CD1c-positive myeloid dendritic cell (primary cell): ENCODE measurements around the gene RET.

Experiments used
- DNase-seq: peaks from one replicate; pipeline ENCODE4 v3.0.0-alpha.2; 2016; ENCODE audit errors: extremely low spot score

Gene RET

DNA sequence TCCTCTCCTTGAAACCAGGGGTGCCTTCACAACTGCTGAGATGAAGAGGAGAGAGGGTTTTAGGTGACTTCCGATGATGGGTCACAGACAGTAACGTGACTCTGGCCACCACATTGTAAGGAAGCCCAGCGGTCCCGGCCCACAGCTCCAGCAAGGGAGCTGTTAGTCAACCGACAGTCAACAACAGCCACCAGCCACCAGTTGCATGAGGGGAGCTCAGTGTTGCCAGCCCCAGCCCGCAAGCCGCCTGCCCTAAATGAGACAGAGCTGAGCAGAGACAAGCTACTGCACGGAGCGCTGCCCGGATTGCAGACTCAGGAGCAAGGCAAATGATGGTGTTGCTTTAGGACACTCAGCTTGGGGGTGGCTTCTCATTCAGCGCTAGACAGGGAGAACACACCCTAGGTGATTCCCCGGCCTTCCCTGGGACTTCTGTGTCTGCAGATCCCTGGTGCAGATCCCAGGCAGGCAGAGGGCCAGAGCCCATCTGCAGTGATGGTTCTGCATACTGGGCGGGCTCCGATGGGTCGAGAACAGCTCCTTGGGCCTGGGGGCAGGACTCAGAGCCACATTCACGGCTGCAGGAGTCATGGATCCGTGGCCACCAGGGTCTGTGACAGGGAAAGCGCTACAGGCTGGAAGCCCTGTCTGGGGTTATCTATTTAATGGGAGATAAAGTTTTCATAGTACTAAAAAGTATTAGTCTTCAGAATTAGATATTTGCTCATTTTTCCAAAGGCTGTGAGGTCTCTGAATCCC, 14.3 kb upstream of the RET start:
- no peak for DNase-seq

DNA sequence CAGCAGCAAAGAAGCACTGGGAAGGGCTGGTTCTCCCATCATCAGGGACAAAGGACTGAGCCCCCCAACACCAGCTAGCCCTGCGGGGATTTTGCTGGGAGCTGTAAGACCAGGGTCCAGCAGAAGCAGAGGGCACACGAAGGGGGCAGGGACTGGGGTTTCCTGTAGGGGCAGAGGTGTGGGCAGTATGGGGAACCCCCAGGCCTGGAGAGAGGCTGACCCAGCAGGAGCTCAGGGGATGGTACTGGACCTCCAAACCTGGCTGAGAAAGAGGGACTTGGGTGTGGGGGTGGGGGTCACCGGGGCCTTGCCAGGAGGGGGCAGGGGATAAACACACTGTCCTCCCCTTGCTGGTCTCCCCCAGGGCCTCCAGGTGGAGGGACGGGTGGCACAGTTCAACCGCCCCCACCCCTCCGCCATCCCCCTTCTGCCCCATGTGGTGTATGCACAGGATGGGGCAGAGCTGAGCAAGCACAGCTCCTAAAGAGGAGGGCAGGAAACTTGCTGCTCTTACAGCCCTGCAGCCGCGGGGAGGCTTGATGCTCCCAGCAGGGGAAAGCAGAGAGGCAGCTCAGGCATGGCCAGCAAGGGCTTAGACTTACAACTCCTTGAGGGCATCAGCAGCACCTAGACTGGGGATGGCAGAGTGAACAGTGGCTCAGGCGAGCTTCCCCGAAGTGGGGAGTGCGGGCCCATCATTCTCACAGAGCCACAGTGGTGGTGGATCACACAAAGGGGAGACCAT, 12.4 kb upstream of the RET start:
- no peak for DNase-seq

GRCh38 chr10:43065234-43065633, 11.6 kb upstream of the RET start:
- no peak for DNase-seq

DNA sequence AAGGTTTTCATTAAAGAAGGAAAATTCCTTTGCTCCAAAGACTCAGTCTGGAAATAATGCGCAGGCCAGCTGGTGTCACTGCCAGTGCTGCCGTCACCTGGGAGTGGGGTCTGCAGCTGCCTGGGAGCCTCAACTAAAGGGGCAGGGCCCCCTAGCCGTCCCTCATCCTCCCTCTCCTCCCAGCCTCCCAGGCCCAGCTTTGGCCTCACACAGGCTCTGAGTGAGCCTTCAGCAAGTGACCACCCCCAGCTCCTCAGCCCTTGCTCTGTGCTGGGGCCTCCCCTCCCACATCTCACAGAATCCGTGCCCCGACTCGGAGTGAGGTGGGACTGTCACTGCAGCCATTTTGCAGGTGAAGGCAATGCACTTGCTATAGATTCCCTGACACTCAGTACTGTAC, 11.1 kb upstream of the RET start:
- no peak for DNase-seq

- no peak for DNase-seq
These were observed 10.4 kb upstream of the RET start for GRCh38 chr10:43066481-43066880.

- DNase-seq = no peak
These were observed 9.3 kb upstream of the RET start for GRCh38 chr10:43067391-43068135.

GRCh38 chr10:43068136-43068395, 8.8 kb upstream of the RET start:
- no peak for DNase-seq

DNA sequence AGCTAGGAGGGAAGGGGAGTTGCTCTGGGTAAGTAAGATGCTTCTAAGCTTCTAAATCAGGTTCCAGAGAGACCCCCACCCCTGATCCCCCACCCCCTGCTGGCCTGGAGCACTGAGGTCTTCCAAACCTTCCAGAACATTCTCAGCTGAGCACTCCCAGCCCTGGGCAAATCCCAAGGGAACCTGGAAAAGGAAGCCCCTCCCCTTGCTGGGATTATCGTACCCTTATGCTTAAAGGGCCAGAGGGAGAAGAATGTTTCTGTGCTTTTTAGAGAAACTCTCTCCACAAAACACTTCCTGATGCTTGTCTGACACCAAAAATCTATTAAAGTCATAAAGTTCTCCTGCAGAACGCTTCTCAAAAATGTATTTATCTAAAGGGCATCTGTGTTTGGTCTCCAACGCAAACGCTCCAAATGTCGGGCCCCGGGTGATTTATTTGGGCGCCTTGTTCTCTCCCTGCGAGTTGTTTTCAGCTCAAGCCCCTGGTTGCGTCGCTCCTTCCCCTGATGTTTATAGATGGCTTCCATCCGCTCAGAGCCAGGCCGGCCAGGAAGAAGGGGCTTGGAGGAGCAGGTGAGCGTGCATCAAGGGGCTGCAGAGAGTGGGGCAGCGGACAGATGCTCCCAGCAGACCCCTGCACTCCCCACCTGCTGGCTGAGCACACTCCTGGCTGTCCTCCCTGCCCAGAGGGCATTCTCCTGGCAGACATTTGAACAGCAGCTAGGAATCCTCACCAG, 8.2 kb upstream of the RET start:
- no peak for DNase-seq

DNA sequence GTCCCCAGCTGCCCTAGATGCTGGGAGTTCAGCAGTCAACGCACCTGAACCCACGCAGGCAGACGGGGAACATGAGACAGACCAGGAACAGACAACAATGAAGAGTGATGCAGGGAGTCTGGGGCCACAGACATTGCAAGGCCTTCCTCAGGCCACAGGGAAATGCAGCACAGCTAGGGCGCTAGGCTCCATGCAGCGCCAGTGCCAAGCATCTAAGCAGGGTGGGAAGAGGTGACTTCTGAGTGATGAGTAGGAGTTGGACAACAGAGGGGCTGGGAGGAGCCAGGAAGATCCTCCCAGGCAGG, 7.7 kb upstream of the RET start:
- DNase-seq = no peak

GRCh38 chr10:43069579-43069978, 7.3 kb upstream of the RET start:
- DNase-seq = no peak

DNA sequence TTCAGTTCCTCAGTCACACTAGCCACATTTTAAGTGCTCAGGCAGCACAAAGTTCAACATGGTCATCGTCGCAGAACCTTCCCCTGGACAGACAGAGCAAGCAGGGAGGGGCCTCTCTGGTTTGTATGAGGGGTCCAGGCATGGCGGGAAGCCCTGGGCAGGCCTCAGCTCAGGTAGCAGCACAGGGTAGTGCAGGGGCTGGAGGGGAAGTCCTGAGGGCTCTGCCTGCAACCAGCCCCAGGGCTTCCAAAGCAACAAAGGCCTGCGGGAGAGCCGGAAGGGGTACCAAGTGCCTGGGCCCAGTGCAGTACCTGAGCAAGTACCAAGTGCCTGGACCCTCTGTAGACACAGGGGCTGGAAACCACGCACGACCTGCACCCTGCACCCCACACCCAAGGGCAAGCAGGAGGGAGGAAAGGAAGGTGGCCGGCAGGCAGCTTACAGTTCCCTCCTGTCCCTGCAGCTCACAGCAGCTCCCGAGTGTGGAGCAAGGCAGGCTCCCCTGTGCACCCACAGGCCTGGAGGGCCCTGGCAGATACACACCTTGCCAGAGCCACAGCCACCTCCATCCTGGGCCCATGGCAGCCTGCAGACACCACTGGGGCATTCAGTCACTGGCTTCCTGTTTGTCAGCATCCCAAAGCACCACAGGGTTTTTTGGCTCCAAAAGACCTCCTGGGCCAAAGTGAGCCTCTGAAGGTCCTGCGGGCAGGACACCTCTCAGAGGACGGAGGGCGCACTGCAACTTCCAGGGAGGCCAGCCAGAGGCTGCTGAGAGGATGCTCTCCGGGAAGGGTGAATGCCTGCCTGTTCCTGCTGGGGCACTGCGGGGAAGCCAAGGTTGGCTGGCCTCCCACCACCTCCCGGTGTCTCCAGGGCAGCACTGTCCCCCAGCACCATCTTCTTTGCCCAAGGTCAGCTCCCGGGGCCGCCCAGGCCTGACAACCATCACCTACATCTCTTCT, 6.5 kb upstream of the RET start:
- no peak for DNase-seq

DNA sequence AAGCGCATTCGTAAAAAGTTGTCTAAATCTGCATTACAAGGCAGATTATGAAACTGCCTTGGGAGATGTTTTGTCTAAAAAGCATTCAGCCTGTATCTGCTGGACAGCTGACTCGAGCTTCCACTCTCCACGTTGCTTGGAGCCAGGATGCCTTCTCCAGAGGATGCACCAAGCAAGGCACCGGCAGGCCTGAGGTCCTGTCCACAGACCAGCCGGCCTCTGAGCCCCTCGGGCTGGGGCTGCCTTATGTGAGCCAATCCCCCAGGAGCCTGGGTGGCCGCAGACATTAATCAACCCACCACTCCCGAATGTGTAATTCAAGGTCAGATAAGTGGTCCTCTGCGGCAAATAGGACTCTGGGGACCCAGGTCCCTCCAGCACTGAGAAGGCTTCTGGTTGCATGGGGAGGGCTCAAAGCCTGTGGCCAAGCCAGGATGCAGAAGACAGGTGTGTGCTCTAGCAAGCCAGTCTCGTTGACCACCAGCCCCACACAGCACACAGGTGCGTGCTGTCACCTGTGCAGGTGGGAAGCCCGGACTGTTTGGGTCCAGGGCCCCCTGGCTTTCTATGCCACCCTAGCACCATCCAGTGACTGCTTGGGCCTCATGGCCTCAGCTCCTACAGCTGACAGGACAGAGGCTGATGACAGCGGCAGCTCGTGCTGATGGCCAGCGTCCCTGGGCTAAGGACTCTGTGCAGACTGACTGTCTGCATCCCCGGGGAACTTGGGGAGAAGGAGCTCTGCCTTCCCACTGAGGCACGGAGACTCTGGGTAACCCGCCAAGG, 4.8 kb upstream of the RET start:
- no peak for DNase-seq

- DNase-seq = no peak
These were observed 3.7 kb upstream of the RET start for GRCh38 chr10:43073191-43073590.

DNA sequence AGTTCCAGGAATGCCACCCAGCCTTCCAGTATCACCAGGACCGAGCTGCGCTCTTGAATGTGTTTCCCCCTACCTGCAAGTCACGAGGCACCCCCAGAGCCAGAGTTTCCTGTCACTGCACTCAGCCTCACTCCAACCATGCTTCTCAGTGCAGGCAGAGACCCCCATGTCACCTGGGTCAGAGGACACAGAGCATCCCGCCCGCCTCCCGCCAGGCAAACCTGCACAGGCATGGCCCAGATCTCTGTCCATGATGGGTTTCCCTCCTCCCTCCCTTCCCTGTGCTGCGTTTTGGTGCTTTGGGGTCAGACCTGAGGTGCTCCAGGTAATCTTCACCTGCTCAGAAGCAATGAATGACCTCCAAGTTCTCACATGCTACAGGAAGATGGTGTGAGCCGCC, 3.1 kb upstream of the RET start:
- no peak for DNase-seq

- no peak for DNase-seq
These were observed 2.5 kb upstream of the RET start for GRCh38 chr10:43074409-43074808.

GRCh38 chr10:43074827-43075611, 1.9 kb upstream of the RET start:
- DNase-seq = no peak

DNA sequence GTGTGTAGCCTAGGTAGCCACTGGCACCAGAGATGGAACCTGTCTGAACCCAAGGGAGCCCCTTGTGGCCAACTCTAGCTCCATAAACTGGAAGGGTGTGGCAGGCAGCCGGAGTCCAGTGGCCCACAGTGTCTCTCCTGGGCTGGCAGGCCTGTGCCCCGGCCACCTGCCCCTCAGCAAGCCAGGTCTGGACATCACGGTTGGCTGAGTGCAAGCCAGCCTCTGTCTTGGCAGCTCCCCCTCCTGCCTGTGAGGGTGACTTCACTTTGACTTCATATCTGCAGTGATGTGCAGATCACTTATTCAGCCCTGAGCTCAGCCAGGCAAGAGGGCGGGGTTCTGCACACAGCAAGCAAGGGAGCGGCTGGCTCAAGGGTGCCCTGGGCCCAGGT, 1.3 kb upstream of the RET start:
- DNase-seq = no peak

- no peak for DNase-seq
These were observed 476 bp upstream of the RET start for GRCh38 chr10:43076311-43076875.

DNA sequence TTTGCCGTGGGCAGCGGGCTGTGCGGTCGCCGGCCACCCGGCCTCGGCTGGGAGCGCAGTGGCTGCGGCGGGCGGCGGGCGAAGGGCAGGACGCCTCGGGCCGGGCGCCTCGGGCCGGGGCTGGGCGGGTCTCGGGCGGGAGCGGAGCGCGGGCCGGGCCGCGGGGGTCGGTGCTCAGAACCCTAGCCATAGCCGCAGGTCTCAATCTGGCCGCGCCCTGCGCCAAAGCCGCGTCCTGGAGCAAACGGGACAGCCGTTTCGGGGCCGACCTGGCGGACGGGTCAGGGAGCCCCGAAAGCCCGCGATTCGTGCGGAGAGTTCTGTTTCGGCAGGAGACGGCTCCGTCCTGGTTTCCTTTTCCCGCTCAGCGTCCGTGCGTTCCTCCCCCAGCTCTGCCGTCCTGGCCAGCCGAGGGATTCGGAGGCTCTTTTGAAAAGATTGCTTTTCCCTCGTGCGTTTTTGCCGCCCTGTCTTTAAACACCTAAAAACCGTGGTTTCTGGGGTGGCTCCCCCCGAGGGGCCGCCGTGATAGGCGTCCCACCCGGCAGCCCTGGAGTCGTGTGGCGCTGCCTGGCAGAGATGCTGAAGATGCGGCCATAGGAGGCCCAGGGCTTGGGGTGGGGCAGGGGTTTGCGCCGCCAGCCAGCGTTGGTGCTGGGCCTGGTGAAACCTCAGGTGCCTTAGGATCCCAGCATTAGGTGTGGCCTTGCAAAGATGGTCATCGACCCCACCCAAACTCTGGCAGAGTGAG, 727 bp downstream of the RET start:
- DNase-seq = no peak
